ENCODE data around the gene CACNA1B. TPM values are rescaled to one million over a fixed set of nuclear protein-coding genes. Genes with fewer than 3 reads are reported as not detected.

CACNA1B gene
- total and polyA plus RNA-seq, 2 donors (not counting 1 experiment from before 2014, with no cell fraction given) = 0.15 TPM; not detected in 1

DNA sequence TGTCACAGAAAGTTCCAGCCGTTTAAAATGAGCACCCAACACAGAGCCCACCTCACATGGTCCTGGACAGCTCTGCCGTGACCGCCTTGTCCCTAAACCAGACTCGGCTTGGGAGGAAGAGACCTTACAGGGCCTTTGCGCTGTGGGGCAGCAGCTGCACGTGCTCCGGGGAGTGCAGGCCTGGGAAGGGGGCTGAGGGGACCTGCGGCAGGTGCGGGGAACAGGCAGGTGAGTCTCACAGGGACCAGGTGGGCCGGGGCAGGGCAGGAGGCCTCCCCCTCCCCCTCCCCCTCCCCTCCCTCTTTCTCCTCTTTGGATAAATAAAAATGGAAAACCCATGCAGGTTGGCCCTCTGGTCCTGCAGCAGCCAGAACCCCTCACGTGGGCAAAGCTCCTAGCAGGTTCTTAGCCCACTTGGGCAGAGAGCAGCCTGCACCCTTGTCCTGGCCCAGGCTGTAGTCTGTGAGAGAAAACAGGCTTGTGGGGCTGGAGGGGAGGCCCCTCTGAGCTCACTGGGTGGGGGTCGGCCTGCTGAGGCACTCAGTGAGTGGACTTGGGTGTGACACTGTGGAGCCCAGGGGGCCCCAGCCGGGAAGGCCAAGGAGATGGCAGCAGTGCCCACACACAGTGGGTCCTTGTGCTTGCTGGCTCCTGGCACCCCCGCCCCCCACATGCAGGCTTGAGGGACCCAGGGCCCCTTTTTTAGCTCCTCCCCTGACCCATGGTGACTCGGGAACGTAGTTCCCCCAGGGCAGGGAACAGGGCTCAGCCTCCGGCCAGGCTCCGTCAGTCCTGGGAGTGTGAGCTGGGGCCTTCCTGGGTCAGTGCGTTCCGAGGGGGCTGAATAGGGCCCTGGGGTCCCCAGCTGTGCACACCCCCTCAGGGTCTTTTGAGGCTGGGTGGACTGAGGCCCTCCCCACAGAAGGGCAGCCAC lies 40.0 kb upstream of the CACNA1B start:
- H3K9me3 ChIP-seq (ENCODE audit: control extremely low read depth in 1 of 3, control insufficient read depth in 2 of 3, insufficient read depth in 1 of 3, low read length in 2 of 3) = peaks cover 0 to 19% (median 3%) of the 10 kb centered on the region in 3 donors
- Mint-ChIP-seq H3K4me1 (no peaks in the 10 kb centered on the region), H3K27me3 (no peaks in the 10 kb centered on the region), H3K9me3 (ENCODE audit: insufficient read depth) (peaks cover 3% of the 10 kb centered on the region), H3K27ac (peak overlapping the region; percentile 32), H3K4me3 (no peak overlapping the region)
- H3K79me2 ChIP-seq (ENCODE audit: control insufficient read depth, insufficient read depth, low read length) = peaks cover 6% of the 10 kb centered on the region
- no peak overlapping the region for H3K27ac ChIP-seq (ENCODE audit: low read length in 2 of 2)
- no peak overlapping the region for H3K4me2 ChIP-seq (replicated peaks; ENCODE audit: low read depth, low read length, poor library complexity, severe bottlenecking)
- ChIA-PET CTCF (no interaction called here), POLR2A (no interaction called here)
- H3K4me3 ChIP-seq (ENCODE audit: control extremely low read depth in 1 of 5, extremely low read depth in 1 of 5, insufficient read depth in 1 of 5, low read depth in 2 of 5, low read length in 4 of 5) = no peak overlapping the region
- peaks cover 0 to 44% of the 10 kb centered on the region in 2 experiments for H3K36me3 ChIP-seq (replicated peaks in 1 of 2; ENCODE audit: control extremely low read depth in 1 of 2, control insufficient read depth in 1 of 2, extremely low read depth in 1 of 2, insufficient read depth in 2 of 2, low read length in 1 of 2)
- H3K27me3 ChIP-seq (replicated peaks in 1 of 4; ENCODE audit: control extremely low read depth in 1 of 4, control insufficient read depth in 3 of 4, insufficient read depth in 4 of 4, low read length in 3 of 4) = no peaks in the 10 kb centered on the region
- H3K9ac ChIP-seq (ENCODE audit: low read length) = no peak overlapping the region
- H3K4me1 ChIP-seq (ENCODE audit: control insufficient read depth in 2 of 2, insufficient read depth in 2 of 2, low read length in 2 of 2) = no peaks in the 10 kb centered on the region
- TF ChIP-seq, protein P1, sequence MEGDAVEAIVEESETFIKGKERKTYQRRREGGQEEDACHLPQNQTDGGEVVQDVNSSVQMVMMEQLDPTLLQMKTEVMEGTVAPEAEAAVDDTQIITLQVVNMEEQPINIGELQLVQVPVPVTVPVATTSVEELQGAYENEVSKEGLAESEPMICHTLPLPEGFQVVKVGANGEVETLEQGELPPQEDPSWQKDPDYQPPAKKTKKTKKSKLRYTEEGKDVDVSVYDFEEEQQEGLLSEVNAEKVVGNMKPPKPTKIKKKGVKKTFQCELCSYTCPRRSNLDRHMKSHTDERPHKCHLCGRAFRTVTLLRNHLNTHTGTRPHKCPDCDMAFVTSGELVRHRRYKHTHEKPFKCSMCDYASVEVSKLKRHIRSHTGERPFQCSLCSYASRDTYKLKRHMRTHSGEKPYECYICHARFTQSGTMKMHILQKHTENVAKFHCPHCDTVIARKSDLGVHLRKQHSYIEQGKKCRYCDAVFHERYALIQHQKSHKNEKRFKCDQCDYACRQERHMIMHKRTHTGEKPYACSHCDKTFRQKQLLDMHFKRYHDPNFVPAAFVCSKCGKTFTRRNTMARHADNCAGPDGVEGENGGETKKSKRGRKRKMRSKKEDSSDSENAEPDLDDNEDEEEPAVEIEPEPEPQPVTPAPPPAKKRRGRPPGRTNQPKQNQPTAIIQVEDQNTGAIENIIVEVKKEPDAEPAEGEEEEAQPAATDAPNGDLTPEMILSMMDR (IDR thresholded peaks at IDR 0.05) = no peak
- no peak for TF ChIP-seq EZH2 (IDR thresholded peaks at IDR 0.05; ENCODE audit: borderline replicate concordance, insufficient read depth, low read depth, low read length, poor library complexity, severe bottlenecking)
- ATAC-seq (ENCODE audit: low read depth) (no peak), DNase-seq (no peak)
- WGBS (ENCODE audit: insufficient coverage) = 97% methylated on average over 17 of the region's 20 CpGs
- intact Hi-C loops (cut with micrococcal nuclease) = no loop called here
- H4K20me1 ChIP-seq (ENCODE audit: control insufficient read depth, insufficient read depth, low read length, poor library complexity, severe bottlenecking) = peaks cover 9% of the 10 kb centered on the region
- no peak overlapping the region for H2AFZ ChIP-seq (ENCODE audit: insufficient read depth, low read depth, low read length, poor library complexity, severe bottlenecking)

DNA sequence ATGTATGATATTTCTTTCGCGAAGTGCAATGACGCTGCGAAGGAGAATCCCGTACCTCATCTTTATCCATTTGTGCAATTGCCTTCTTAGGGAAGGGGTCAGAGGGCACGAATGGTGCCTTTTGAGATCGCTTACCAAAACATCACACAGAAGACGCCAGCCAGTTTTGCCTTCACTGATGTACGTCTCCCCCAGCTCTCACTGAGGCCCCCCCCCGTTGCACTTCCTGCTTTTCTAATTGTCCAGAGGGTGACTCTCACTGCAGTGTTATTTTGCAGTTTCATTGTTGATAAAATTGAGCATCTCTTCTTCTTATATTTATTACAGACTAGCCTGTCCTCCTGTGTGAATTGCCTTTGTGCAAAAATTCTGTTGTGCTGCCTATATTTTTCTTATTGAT lies 39.0 kb upstream of the CACNA1B start:
- TF ChIP-seq EZH2 (IDR thresholded peaks at IDR 0.05; ENCODE audit: borderline replicate concordance, insufficient read depth, low read depth, low read length, poor library complexity, severe bottlenecking) = no peak
- TF ChIP-seq, protein P1 (IDR thresholded peaks at IDR 0.05) = no peak
- CTCF ChIA-PET = no interaction called here
- Mint-ChIP-seq H3K27ac (no peak overlapping the region), H3K27me3 (no peaks in the 10 kb centered on the region), H3K9me3 (ENCODE audit: insufficient read depth) (peaks cover 3% of the 10 kb centered on the region), H3K4me1 (no peaks in the 10 kb centered on the region), H3K4me3 (no peak overlapping the region)
- no peaks in the 10 kb centered on the region for H4K20me1 ChIP-seq (ENCODE audit: control insufficient read depth, insufficient read depth, low read length, poor library complexity, severe bottlenecking)
- H3K27ac ChIP-seq (ENCODE audit: low read length in 2 of 2) = no peak overlapping the region
- H3K36me3 ChIP-seq (replicated peaks in 1 of 2; ENCODE audit: control extremely low read depth in 1 of 2, control insufficient read depth in 1 of 2, extremely low read depth in 1 of 2, insufficient read depth in 2 of 2, low read length in 1 of 2) = peaks cover 0 to 34% of the 10 kb centered on the region in 2 experiments
- ATAC-seq (ENCODE audit: low read depth) (no peak), DNase-seq (no peak)
- H3K4me2 ChIP-seq (replicated peaks; ENCODE audit: low read depth, low read length, poor library complexity, severe bottlenecking) = no peak overlapping the region
- H2AFZ ChIP-seq (ENCODE audit: insufficient read depth, low read depth, low read length, poor library complexity, severe bottlenecking) = no peak overlapping the region
- H3K9me3 ChIP-seq (ENCODE audit: control extremely low read depth in 1 of 3, control insufficient read depth in 2 of 3, insufficient read depth in 1 of 3, low read length in 2 of 3) = peaks cover 0 to 19% (median 3%) of the 10 kb centered on the region in 3 donors
- H3K9ac ChIP-seq (ENCODE audit: low read length) = no peak overlapping the region
- H3K27me3 ChIP-seq (replicated peaks in 1 of 4; ENCODE audit: control extremely low read depth in 1 of 4, control insufficient read depth in 3 of 4, insufficient read depth in 4 of 4, low read length in 3 of 4) = no peaks in the 10 kb centered on the region
- no peaks in the 10 kb centered on the region for H3K4me1 ChIP-seq (ENCODE audit: control insufficient read depth in 2 of 2, insufficient read depth in 2 of 2, low read length in 2 of 2)
- no peaks in the 10 kb centered on the region for H3K79me2 ChIP-seq (ENCODE audit: control insufficient read depth, insufficient read depth, low read length)
- 97% methylated on average over 7 of the region's 10 CpGs for WGBS (ENCODE audit: insufficient coverage)
- POLR2A ChIA-PET = no interaction called here
- intact Hi-C loops (cut with micrococcal nuclease) = no loop called here
- H3K4me3 ChIP-seq (ENCODE audit: control extremely low read depth in 1 of 5, extremely low read depth in 1 of 5, insufficient read depth in 1 of 5, low read depth in 2 of 5, low read length in 4 of 5) = no peak overlapping the region
